Stimulated activated CD4-positive, alpha-beta T cell treated with anti-CD3 and anti-CD28 coated beads, Interleukin-2, amount 100 ng/mL, for 24 hours (primary cell): ENCODE measurements around the gene DNM3.
A peak's percentile ranks its signal among the peaks of the same experiment; 100 is the strongest.

Experiments used
- DNase-seq, 2 donors: peaks; one replicate each; pipeline ENCODE4 v3.0.0-alpha.2; 2020

DNM3 gene

GRCh38 chr1:172382990-172383389, 541.7 kb downstream of the DNM3 start:
- DNase-seq = no peak

GRCh38 chr1:172383536-172383935, 542.2 kb downstream of the DNM3 start:
- no peak for DNase-seq

- no peak for DNase-seq
Observed at GRCh38 chr1:172384656-172385055, 543.4 kb downstream of the DNM3 start.

GRCh38 chr1:172386046-172386445, 544.7 kb downstream of the DNM3 start:
- DNase-seq = no peak

- no peak for DNase-seq
Observed at GRCh38 chr1:172388490-172388889, 547.2 kb downstream of the DNM3 start.

- DNase-seq = no peak
Observed at GRCh38 chr1:172390301-172390682, 549.0 kb downstream of the DNM3 start.

- no peak for DNase-seq
Observed at GRCh38 chr1:172390683-172391551, 549.6 kb downstream of the DNM3 start.

- DNase-seq = no peak
Observed at GRCh38 chr1:172391976-172392375, 550.7 kb downstream of the DNM3 start.

GRCh38 chr1:172393354-172393753, 552.1 kb downstream of the DNM3 start:
- DNase-seq = no peak

- DNase-seq = peak; percentile 58 to 68
Observed at GRCh38 chr1:172394141-172394751, 552.9 kb downstream of the DNM3 start.

- DNase-seq = no peak
Observed at GRCh38 chr1:172394811-172395210, 553.5 kb downstream of the DNM3 start.

- DNase-seq = no peak
Observed at GRCh38 chr1:172395576-172395975, 554.3 kb downstream of the DNM3 start.

GRCh38 chr1:172397221-172397620, 555.9 kb downstream of the DNM3 start:
- DNase-seq = no peak

- no peak for DNase-seq
Observed at GRCh38 chr1:172397633-172398032, 556.3 kb downstream of the DNM3 start.

- no peak for DNase-seq
Observed at GRCh38 chr1:172398193-172398592, 556.9 kb downstream of the DNM3 start.

- peak in 1 of 2 donors; percentile 27 for DNase-seq
Observed at GRCh38 chr1:172398970-172399755, 557.9 kb downstream of the DNM3 start.

- DNase-seq = no peak
Observed at GRCh38 chr1:172399756-172400721, 558.7 kb downstream of the DNM3 start.

GRCh38 chr1:172400722-172401105, 559.4 kb downstream of the DNM3 start:
- no peak for DNase-seq

GRCh38 chr1:172401477-172401876, 560.2 kb downstream of the DNM3 start:
- DNase-seq = no peak

- DNase-seq = no peak
Observed at GRCh38 chr1:172401892-172402291, 560.6 kb downstream of the DNM3 start.

GRCh38 chr1:172402878-172403569, 561.7 kb downstream of the DNM3 start:
- DNase-seq = no peak

- DNase-seq = no peak
Observed at GRCh38 chr1:172404121-172404520, 562.8 kb downstream of the DNM3 start.
